ENCODE data around the gene SPACA5B. TPM values are rescaled to one million over a fixed set of nuclear protein-coding genes. Genes with fewer than 3 reads are reported as not detected.
"Not testable (repeated sequence)": the region's sequence is repeated elsewhere in the genome, so short reads cannot be mapped to it uniquely, and the experiment has no call there.

SPACA5B gene
- total and polyA plus RNA-seq, 4 donors, result not detected

DNA sequence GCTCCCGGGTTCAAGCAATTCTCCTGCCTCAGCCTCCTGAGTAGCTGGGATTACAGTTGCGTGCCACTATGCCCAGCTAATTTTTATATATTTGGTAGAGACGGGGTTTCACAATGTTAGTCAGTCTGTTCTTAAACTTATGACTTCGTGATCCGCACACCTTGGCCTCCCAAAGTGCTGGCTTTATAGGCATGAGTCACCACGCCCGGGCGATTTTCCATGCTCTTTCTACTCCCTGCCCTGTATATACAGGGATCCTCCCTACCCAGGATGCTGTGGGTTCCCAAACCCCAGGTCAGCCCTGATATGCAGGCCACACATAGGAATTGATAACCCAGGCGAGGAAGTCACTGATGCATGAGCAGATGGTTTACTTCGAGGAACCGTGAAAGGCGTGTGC lies 34.8 kb downstream of the SPACA5B start:
- Histone ChIP-seq H3K36me3 (ENCODE audit: control insufficient read depth in 4 of 4, insufficient read depth in 3 of 4, low read depth in 1 of 4, low read length in 3 of 4) (no peaks in the 10 kb centered on the region), H3K27ac (ENCODE audit: low read depth in 1 of 2, low read length in 2 of 2) (no peak overlapping the region), H3K27me3 (ENCODE audit: control insufficient read depth in 4 of 4, insufficient read depth in 4 of 4, low read length in 3 of 4) (no peaks in the 10 kb centered on the region), H3K9ac (ENCODE audit: low read depth in 1 of 2, low read length in 2 of 2) (no peak overlapping the region), H3K4me1 (ENCODE audit: control insufficient read depth in 4 of 4, insufficient read depth in 4 of 4, low read length in 3 of 4) (no peaks in the 10 kb centered on the region), H3K9me3 (ENCODE audit: control insufficient read depth in 4 of 4, low read length in 3 of 4) (peaks cover 0 to 2% (median 0%) of the 10 kb centered on the region in 4 donors), H3K4me3 (ENCODE audit: low read depth in 1 of 3, low read length in 3 of 3) (no peak overlapping the region)
- TF ChIP-seq RAD21 (IDR thresholded peaks at IDR 0.05) (no peak), EGR1 (IDR thresholded peaks at IDR 0.05; ENCODE audit: low read depth in 2 of 2) (no peak), FOXA1 (IDR thresholded peaks at IDR 0.05) (no peak), JUND (IDR thresholded peaks at IDR 0.05) (no peak), YY1 (IDR thresholded peaks at IDR 0.05) (no peak), TAF1 (conservative IDR thresholded peaks at IDR 0.05) (no peak), RXRA (IDR thresholded peaks at IDR 0.05) (no peak), HNF4G (IDR thresholded peaks at IDR 0.05) (no peak), NR2F2 (IDR thresholded peaks at IDR 0.05) (no peak), SP1 (IDR thresholded peaks at IDR 0.05) (no peak), FOXA2 (IDR thresholded peaks at IDR 0.05) (no peak)
- TF ChIP-seq, protein P1, sequence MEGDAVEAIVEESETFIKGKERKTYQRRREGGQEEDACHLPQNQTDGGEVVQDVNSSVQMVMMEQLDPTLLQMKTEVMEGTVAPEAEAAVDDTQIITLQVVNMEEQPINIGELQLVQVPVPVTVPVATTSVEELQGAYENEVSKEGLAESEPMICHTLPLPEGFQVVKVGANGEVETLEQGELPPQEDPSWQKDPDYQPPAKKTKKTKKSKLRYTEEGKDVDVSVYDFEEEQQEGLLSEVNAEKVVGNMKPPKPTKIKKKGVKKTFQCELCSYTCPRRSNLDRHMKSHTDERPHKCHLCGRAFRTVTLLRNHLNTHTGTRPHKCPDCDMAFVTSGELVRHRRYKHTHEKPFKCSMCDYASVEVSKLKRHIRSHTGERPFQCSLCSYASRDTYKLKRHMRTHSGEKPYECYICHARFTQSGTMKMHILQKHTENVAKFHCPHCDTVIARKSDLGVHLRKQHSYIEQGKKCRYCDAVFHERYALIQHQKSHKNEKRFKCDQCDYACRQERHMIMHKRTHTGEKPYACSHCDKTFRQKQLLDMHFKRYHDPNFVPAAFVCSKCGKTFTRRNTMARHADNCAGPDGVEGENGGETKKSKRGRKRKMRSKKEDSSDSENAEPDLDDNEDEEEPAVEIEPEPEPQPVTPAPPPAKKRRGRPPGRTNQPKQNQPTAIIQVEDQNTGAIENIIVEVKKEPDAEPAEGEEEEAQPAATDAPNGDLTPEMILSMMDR (IDR thresholded peaks at IDR 0.05; ENCODE audit: low read depth, low read length, missing input control), result no peak
- TF ChIP-seq, protein P2, sequence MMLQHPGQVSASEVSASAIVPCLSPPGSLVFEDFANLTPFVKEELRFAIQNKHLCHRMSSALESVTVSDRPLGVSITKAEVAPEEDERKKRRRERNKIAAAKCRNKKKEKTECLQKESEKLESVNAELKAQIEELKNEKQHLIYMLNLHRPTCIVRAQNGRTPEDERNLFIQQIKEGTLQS (IDR thresholded peaks at IDR 0.05), result no peak
- TF ChIP-seq, protein P3, sequence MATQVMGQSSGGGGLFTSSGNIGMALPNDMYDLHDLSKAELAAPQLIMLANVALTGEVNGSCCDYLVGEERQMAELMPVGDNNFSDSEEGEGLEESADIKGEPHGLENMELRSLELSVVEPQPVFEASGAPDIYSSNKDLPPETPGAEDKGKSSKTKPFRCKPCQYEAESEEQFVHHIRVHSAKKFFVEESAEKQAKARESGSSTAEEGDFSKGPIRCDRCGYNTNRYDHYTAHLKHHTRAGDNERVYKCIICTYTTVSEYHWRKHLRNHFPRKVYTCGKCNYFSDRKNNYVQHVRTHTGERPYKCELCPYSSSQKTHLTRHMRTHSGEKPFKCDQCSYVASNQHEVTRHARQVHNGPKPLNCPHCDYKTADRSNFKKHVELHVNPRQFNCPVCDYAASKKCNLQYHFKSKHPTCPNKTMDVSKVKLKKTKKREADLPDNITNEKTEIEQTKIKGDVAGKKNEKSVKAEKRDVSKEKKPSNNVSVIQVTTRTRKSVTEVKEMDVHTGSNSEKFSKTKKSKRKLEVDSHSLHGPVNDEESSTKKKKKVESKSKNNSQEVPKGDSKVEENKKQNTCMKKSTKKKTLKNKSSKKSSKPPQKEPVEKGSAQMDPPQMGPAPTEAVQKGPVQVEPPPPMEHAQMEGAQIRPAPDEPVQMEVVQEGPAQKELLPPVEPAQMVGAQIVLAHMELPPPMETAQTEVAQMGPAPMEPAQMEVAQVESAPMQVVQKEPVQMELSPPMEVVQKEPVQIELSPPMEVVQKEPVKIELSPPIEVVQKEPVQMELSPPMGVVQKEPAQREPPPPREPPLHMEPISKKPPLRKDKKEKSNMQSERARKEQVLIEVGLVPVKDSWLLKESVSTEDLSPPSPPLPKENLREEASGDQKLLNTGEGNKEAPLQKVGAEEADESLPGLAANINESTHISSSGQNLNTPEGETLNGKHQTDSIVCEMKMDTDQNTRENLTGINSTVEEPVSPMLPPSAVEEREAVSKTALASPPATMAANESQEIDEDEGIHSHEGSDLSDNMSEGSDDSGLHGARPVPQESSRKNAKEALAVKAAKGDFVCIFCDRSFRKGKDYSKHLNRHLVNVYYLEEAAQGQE (IDR thresholded peaks at IDR 0.05), result no peak
- TF ChIP-seq, protein P4, sequence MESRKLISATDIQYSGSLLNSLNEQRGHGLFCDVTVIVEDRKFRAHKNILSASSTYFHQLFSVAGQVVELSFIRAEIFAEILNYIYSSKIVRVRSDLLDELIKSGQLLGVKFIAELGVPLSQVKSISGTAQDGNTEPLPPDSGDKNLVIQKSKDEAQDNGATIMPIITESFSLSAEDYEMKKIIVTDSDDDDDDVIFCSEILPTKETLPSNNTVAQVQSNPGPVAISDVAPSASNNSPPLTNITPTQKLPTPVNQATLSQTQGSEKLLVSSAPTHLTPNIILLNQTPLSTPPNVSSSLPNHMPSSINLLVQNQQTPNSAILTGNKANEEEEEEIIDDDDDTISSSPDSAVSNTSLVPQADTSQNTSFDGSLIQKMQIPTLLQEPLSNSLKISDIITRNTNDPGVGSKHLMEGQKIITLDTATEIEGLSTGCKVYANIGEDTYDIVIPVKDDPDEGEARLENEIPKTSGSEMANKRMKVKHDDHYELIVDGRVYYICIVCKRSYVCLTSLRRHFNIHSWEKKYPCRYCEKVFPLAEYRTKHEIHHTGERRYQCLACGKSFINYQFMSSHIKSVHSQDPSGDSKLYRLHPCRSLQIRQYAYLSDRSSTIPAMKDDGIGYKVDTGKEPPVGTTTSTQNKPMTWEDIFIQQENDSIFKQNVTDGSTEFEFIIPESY (IDR thresholded peaks at IDR 0.05), result no peak
- TF ChIP-seq, protein P5, sequence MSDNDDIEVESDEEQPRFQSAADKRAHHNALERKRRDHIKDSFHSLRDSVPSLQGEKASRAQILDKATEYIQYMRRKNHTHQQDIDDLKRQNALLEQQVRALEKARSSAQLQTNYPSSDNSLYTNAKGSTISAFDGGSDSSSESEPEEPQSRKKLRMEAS (IDR thresholded peaks at IDR 0.05), result no peak
- DNase-seq (ENCODE audit: low spot score), result no peak
- WGBS, result 83% methylated on average over 12 of the region's 12 CpGs

DNA sequence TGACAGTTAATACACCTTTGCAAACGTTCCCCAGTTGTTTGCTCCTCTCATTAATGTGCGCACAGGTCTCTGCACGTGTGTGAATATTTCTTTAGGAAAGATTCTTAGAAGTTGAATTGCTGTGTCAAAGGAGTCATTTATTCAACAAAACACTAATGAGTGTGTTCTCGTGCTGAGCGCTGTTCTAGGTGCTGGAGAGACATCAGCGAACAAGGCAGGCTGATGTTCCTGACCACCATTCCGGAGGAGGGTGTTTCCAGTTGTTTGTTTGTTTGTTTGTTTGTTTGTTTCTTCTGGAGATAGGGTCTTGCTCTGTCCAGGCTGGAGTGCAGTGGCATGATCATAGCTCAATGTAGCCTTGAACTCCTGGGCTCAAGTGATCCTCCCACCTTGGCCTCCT lies 35.9 kb downstream of the SPACA5B start:
- H3K27me3 ChIP-seq (ENCODE audit: control insufficient read depth in 4 of 4, insufficient read depth in 4 of 4, low read length in 3 of 4); H3K4me1 ChIP-seq (ENCODE audit: control insufficient read depth in 4 of 4, insufficient read depth in 4 of 4, low read length in 3 of 4); H3K9me3 ChIP-seq (ENCODE audit: control insufficient read depth in 4 of 4, low read length in 3 of 4); H3K36me3 ChIP-seq (ENCODE audit: control insufficient read depth in 4 of 4, insufficient read depth in 3 of 4, low read depth in 1 of 4, low read length in 3 of 4); DNase-seq (ENCODE audit: low spot score); H3K9ac ChIP-seq (ENCODE audit: low read depth in 1 of 2, low read length in 2 of 2); H3K27ac ChIP-seq (ENCODE audit: low read depth in 1 of 2, low read length in 2 of 2); H3K4me3 ChIP-seq (ENCODE audit: low read depth in 1 of 3, low read length in 3 of 3): not testable (repeated sequence)
- WGBS, result 73% methylated on average over 6 of the region's 7 CpGs

Data from liver (tissue), 9 donors.